LNCaP clone FGC (cell line): ENCODE results near the gene MPP3.

ENCODE experiments used
- DNase-seq: peaks from one replicate; pipeline ENCODE4 v3.0.0-alpha.2; 2011; ENCODE audit warnings: low read depth
- H3K4me3 ChIP-seq: 2 replicates; pipeline ENCODE4 v1.5.1; 2011; ENCODE audit warnings: mild to moderate bottlenecking, low read depth, low read length, control low read depth
- TF ChIP-seq, protein P1 (sequence below): IDR thresholded peaks from 2 replicates; pipeline ENCODE4 v1.5.1; 2012; ENCODE audit warnings: mild to moderate bottlenecking; ENCODE audit not compliant: control insufficient read depth, insufficient read depth; ENCODE audit errors: extremely low read depth

Gene MPP3

GRCh38 chr17:43758086-43758485 lies 74.9 kb downstream of the MPP3 start:
- TF ChIP-seq, protein P1, sequence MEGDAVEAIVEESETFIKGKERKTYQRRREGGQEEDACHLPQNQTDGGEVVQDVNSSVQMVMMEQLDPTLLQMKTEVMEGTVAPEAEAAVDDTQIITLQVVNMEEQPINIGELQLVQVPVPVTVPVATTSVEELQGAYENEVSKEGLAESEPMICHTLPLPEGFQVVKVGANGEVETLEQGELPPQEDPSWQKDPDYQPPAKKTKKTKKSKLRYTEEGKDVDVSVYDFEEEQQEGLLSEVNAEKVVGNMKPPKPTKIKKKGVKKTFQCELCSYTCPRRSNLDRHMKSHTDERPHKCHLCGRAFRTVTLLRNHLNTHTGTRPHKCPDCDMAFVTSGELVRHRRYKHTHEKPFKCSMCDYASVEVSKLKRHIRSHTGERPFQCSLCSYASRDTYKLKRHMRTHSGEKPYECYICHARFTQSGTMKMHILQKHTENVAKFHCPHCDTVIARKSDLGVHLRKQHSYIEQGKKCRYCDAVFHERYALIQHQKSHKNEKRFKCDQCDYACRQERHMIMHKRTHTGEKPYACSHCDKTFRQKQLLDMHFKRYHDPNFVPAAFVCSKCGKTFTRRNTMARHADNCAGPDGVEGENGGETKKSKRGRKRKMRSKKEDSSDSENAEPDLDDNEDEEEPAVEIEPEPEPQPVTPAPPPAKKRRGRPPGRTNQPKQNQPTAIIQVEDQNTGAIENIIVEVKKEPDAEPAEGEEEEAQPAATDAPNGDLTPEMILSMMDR: no peak
- no peak overlapping the region for H3K4me3 ChIP-seq
- DNase-seq: no peak

- TF ChIP-seq, protein P1: no peak
- DNase-seq: no peak
These were observed 75.7 kb downstream of the MPP3 start for GRCh38 chr17:43757171-43757660.

DNA sequence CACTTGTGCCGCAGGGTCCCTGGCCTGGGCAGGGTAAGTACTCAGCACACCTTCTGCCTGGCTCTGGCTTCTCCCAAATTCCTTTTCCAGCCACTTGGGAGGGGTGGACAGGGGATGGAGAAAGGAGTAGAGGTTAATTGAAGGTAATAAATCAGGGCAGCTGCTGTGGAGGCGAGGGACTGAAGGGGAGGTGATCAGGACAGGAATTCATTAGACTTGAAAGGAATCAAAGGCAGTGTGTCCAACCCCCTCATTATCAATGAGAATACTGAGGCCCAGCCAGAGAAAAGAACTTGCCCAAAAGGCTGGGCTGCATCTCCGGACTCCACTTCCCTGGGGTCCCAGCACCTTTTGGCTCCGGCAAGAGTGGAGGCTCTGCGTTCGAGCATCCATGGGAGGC lies 76.7 kb downstream of the MPP3 start:
- TF ChIP-seq, protein P1: no peak
- no peak overlapping the region for H3K4me3 ChIP-seq
- no peak for DNase-seq

More at GRCh38 chr17:43757171-43757660, 75.7 kb downstream of the MPP3 start:
- no peak overlapping the region for H3K4me3 ChIP-seq

DNA sequence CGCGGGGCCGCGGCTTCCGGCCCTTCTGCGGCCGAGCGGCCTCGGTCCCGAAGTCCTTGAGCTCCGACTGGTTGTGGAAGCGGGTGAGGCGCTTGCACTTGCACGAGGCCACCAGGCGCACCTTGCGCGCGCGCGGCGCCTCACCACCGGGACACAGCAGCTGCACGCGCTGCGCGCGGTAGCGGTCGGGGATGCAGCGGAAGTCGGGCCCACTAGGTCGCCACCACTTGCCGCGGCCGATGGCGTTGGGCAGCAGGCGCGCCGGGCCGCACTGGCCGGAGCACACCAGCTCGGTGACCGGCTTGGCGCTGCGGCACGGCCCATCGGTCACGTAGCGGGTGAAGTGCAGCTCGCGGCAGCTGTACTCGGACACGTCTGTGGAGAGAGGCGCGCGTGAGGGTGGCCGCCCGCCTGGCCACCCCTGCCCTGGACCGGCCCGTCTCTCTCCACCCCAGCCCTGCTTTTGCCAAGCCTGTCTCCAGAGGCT lies 77.5 kb downstream of the MPP3 start:
- DNase-seq: no peak
- TF ChIP-seq, protein P1: no peak
- no peak overlapping the region for H3K4me3 ChIP-seq

DNA sequence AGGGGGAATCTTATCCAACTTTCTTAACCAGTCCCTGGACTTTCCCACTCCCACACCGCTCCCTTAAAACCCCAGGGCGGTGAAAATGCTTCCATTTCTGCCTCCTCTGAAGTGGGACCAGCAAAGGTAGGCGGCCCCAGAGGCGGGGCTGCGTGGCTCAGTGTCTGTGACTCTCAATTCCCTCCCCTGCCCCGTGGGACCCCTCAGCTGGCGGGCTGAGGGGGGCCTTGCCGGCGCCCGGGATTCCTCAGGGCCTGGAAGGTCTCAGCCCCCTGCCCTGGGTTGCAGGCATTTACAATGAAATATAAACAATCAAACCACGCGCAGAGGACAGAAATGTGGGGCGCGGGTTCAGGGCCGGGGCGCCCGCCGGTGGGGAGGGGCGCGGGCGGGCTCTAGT lies 78.0 kb downstream of the MPP3 start:
- DNase-seq: no peak
- TF ChIP-seq, protein P1: no peak
- H3K4me3 ChIP-seq: no peak overlapping the region

DNA sequence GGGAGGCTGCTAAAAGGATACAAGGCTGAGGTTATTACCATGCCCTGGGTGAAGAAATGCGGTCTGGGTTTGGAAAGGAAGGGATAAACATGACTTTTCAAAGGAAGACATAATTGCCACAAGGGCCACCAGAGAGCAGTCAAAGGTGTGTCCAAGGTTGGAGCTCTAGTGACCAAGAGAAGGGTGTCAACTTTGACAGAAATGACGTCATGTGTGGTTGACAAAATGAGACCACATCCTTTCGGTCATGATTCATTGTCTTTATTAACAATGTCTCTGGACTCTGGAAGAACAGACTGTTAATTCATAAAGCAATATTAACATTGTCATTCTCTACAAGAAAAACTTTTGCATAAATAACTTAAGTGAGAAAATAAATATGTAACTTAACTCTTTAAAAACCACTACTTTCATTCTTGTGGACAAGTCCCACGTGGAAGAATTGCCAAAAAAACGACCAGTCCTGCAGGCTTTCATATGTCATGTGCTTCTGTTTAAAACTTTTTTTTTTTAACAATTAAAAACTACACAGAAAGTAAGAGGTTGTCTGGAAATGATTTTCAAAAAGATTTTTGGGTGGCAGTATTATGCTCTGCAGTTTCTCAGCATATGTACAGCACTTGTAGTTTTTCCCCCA lies 79.3 kb downstream of the MPP3 start:
- TF ChIP-seq, protein P1: no peak
- DNase-seq: no peak
- no peak overlapping the region for H3K4me3 ChIP-seq
